Left colon (tissue), 2 donors: ENCODE data around the gene CCDC51. TPM values are rescaled to one million over a fixed set of nuclear protein-coding genes. Genes with fewer than 3 reads are reported as not detected.

Source experiments
- ATAC-seq: fragments of 200-7000 bp; cut with Tn5 transposase; one replicate; pipeline ENCODE4 v1.9.1; 2020; ENCODE audit warnings: mild to moderate bottlenecking, moderate library complexity
- DNase-seq, 2 donors: peaks; one replicate each; pipeline ENCODE4 v3.0.0-alpha.2; 2020
- intact Hi-C, 2 donors: fragments of 100-400 bp; cut with DNase I in 1 of 2; cut with micrococcal nuclease in 1 of 2; formaldehyde crosslinking; loops; one replicate each; pipeline versions ENCODE4 v1.11.2 to v1.14.0; 2022; cut with DNase I, micrococcal nuclease
- total RNA-seq, 2 donors: library from RNA; stranded (reverse); fragmentation: NEBNext Ultra II Directional; extraction: Animal tissue kit (Norgen Biotek cat#: 25700); gene quantifications; one replicate each; pipeline ENCODE4 v1.2.1, GENCODE V29; 2021
- donor health status: DM: no; HTN: no; CAD: no.
- donor health status: DM: yes; HTN: yes; CAD: no.

CCDC51 gene
- total RNA-seq, 2 donors from 2014 or later: 13.3 to 21.2 TPM

DNA sequence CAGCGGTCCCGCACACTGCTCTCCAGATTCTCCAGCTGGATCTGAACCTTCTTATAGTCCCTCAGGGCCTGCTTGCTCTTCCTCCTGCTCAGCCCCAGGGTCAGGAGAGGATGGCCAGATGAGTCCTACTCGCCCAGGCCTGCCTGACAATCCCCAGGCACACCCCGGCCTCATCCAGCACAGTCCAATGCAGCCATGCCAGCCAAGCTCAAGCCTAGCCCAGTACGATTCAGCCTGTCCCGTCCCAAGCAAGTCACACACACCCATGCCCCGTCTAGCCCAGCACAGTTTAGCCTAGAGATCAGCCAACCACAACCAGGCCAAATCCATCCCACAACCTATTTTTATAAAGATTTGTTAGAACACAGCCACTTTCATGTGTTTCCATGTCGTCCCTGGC is 26.8 kb downstream of the CCDC51 start:
- DNase-seq (peak in 1 of 2 donors; percentile 18), ATAC-seq (no peak)
- intact Hi-C loops: no loop called here

DNA sequence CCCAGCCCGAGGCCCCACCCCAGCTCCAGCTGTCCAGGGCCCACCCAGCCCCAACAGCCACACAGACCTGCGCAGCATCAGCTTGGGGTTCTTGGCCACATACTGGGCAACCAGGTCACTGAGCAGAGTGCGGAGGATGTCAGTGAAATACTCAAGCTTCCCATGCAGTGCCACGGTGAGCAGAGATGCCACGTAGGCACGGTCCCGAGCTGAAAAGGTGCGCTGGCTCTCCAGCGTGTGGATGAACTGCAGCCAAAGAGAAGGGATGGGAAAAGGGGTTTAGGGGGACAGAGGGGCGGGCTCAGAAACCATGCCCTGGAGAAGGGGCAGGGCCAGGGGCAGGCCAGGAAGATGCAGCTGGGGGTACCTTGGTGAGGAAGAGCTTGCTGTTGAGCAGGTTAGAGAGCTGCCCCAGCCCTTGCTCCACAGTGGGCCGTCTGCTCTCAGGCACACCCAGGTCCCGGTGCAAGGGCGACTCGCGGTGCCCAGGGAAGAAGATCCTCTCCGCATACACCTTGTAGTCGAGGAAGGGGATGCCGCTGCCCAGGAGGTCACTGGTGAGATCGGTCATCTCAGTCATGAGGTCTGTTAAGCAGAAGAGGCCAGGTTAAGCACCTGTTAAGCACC is 27.4 kb downstream of the CCDC51 start:
- ATAC-seq (no peak), DNase-seq (peak; percentile 1 to 9)
- intact Hi-C loops: no loop called here

DNA sequence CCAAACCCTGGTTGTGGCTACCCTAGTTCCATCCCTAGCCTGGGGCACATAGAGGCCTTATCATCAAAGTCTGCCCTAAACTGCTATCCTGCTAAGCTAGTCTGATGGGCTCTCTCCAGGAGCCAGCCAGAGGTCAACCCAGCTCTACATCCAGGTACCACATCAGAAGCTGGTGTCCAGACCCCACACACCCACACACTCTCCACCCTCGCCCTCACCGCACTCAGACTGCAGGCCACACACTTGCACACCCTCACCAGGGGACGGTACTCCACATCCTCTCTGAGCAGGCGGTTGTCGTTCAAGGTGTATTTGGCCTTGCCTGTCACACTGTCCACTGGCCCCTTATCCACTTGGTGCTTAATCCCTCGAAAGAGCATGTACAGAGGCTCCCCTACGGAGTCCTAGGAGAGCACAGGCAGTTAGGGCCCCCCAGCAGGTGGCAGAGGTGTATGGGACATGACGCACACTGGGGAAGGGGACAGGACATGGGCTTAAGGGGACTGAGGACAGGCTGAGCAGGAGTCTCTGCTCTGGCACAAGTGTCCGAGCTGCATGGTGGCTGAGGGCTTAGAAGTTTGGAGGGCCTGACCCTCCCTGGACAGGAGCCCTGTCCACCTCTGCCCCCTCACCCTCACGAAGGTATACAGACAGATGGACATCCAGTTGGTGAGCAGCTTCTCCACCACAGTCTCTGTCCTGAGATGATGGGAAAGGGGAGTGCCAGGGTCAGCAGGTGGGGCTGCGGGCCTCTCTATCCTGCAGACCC is 28.1 kb downstream of the CCDC51 start:
- intact Hi-C loops: no loop called here
- DNase-seq: peak in 1 of 2 donors; percentile 8
- ATAC-seq: no peak

DNA sequence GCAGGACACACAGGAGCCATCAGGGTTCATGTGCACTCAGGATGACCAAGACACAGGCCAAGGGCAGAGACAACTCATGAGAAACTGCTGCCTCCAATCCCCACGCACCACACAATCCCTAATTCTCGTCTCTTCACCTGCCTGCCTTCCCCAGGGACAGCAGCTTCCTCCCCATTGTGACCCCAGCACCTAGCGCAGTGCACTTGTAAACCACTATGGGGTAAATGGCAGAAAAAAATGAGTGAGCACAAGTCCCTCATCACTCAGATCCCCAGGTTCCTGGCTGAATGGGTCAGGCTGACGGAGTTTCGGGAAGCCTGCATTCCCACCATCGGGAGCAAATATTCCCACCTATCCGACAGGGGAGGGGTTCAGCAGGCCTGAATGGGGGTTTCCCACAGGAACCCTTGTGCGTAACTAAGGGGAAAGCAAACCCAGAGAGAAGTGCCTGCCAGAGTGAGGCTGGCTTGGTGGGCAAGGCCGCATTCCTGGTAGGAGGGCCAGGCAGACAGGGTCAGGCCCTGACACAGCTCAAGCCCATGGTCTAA is 28.8 kb downstream of the CCDC51 start:
- intact Hi-C loops: no loop called here
- no peak for ATAC-seq
- no peak for DNase-seq

DNA sequence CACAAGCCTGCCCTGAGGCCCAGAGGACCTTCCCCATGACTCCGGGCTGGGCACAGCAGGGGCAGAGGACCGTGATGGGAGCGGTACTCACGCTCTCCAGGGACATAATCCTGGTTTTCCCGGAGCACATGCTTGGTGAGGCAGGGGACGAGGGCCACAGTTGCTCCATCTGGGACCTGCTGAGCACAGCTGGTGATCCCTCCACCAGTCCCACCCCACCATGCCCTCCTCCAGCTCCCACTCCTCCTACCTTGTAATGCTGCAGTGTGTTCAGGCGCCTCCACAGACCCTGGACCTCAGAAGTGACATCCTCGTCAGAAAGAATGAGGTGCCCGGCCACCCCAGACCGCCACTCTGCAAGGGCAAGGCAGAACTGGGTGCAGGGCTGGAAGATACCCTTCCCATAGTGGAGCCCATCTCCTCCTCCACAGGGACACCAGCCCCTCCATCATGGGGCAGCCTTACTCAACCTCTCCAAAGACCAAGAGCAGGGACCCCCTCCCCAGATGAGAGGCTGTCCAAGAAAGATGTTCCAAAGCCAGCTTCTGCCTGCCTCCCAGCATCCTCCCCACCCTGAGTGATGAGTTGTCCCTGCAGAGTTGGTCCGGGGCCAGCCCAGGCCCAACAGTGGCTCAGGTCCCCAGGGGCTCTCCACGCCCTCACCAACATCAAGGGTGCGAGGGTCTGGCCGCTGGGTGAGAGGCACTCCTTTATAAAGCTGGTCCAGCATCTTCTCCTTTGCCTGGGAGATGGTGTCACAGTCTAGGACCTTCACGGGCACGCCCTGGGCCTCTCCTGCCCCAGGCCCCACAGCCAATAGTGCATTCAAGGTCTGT is 29.5 kb downstream of the CCDC51 start:
- no peak for DNase-seq
- intact Hi-C loops: no loop called here

GRCh38 chr3:48409291-48410201 is 30.4 kb downstream of the CCDC51 start:
- intact Hi-C loops: no loop called here
- DNase-seq: peak in 1 of 2 donors; percentile 23
- ATAC-seq: no peak

More for the DNA sequence above, 29.5 kb downstream of the CCDC51 start:
- no peak for ATAC-seq

DNA sequence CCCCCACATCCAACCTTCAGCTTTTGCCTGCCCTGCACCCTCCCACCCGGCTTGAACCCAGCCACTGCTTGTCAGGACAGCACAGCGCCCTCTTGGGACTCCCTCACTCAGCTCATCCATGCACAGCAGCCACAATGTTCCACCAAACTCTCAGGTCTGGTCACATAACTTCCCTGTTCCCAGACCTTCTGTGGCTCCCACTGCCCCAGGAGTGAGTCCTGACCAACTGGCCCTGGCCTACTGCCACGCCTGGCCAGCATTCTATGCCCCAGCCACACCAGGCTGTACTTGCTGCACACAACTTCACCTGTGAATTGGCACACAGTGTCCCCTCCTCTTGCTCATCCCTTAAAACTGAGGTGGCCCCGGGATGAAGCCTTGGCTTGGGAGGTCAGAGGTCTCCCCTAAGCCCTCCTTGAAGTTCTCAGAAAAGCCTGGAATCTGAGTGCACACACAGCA is 31.1 kb downstream of the CCDC51 start:
- DNase-seq (peak in 1 of 2 donors; percentile 19), ATAC-seq (no peak)
- intact Hi-C loops: no loop called here

- intact Hi-C loops: no loop called here
- DNase-seq: no peak
Measured at GRCh38 chr3:48407542-48408099, 32.3 kb downstream of the CCDC51 start.

DNA sequence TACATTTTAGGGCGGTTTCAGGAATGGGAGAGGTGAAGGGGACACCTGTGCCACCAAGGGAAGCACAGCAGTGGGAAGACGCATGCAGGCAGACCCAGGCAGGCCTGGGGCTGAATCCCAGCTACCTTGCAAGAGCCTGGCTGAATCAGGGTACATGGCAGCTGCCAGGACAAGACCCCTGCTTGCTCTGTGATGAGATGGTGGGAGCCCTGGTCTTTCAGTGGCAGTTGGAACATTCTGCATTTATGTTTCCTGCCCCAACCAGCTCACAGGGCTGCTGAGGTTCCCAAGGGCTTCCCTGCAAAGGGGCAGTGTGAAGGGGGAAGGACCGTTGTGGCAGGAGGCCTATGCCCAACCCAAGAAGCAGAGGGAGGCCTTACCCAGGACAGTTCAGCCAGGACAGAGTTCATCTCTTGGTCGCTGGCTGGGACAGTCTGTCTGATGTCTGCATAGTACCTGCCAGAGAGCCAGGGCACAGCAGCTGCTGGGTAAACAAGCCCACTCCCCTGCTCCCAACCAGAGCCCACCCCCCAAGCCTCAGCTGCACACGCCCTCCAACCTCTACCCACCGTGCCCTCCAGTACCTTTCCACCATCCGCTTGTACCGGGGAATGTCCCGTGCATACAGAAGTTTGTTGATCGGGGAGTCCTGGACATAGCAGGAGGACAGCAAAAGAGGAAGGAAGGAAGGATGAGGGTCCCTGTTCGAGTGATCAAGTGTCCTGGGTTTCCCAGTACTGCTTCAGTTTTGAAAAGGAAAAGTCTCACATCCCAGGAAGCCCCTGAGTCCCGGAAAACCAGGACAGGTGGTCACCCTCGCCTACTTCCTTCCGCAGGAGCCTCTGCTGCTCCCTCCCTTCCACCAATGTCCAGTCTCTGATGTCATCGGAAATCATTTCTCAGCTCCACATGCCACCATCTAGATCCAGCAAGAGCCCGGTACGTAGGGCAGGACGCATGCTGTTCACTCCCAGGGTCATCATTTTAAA is 33.2 kb downstream of the CCDC51 start:
- intact Hi-C loops: no loop called here

More at GRCh38 chr3:48407542-48408099, 32.3 kb downstream of the CCDC51 start:
- ATAC-seq: no peak

DNA sequence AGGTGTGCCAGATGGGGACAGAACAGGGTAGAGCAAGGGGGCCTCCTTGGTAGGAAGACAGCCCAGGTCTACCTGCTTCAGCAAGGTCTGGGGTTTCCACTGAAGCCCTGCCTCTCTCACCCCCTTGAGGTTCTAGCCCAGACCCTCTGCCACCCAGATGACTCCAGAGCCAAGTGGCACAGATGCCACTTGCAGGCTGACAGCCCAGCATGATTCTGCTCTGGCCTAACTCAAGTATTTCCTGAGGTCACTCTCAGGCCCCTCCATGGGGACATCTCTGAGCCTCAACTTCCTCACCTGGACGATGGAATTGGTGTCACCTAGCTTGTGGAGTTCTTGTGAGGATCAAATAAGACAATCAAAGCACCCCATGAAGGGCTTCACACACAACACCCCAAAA is 33.9 kb downstream of the CCDC51 start:
- no peak for DNase-seq
- intact Hi-C loops: no loop called here

More for the DNA sequence above, 33.2 kb downstream of the CCDC51 start:
- ATAC-seq: no peak
- DNase-seq: no peak

GRCh38 chr3:48405343-48405881 is 34.5 kb downstream of the CCDC51 start:
- DNase-seq: peak in 1 of 2 donors; percentile 23
- intact Hi-C loops: no loop called here
- ATAC-seq: no peak

More for the DNA sequence above, 33.9 kb downstream of the CCDC51 start:
- ATAC-seq: no peak

GRCh38 chr3:48404440-48405342 is 35.2 kb downstream of the CCDC51 start:
- ATAC-seq: no peak
- intact Hi-C loops: loop anchor here in 1 of 2 donors (5.0 kb wide), 2 partner anchors 33 to 143 kb away; no protein-coding TSS in a partner anchor
- no peak for DNase-seq

DNA sequence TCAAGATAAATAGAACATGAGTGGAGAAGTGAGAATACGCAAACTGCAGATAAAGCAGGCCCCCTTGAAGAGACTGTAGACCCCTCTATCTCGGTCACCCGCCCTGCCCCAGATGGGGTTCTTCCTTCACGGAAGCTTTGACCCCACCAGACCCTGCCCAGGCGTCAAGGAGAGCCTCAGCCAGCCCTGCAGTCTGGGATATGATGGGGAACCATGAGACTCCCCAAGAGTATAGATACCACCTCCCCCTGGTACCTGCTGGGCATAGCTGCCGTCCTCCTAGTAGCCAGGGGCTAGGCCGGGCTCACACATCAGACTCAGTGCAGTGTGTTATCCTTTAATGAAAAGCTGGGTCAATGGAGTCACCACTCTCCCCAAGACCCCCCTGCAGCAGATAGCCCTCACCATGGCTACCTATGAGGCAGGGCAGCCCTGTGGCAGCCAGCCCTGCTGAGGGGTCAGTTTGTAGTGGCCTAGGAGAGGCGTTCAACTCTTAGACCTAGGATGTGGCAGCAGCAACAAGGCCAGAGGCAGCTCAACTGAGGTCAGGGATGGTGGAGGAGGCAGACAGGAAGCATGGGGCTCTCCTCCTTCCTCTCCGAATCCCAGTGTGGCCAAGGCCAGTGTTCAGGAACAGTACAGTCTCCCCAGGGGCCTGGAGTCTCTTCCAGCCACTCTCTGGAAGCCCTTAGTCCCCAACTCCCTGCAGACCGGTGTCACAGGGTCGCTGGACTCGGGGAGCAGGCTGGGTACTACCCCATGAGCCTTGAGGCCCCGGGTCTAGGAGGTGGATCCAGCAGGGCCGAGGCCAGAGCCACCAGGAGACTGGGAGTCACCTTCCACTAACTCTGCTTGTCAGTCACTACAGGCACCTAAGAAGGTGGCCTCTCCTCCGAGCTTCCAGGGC is 36.1 kb downstream of the CCDC51 start:
- DNase-seq (no peak), ATAC-seq (no peak)
- intact Hi-C loops: loop anchor here in 1 of 2 donors (5.0 kb wide), 2 partner anchors 34 to 144 kb away; no protein-coding TSS in a partner anchor

GRCh38 chr3:48402907-48403306 is 37.0 kb downstream of the CCDC51 start:
- ATAC-seq (no peak), DNase-seq (no peak)
- intact Hi-C loops: loop anchor here in 1 of 2 donors (5.0 kb wide), 2 partner anchors 34 to 144 kb away; no protein-coding TSS in a partner anchor
